ENCODE measurements around the gene B3GAT3.
A peak's percentile ranks its signal among the peaks of the same experiment; 100 is the strongest.
"Not testable (repeated sequence)": the region's sequence is repeated elsewhere in the genome, so short reads cannot be mapped to it uniquely, and the experiment has no call there.

Gene B3GAT3

GRCh38 chr11:62622476-62623089 is 797 bp upstream of the B3GAT3 start:
- Histone ChIP-seq H3K9me3 (ENCODE audit: insufficient read depth, low read length, severe bottlenecking) (no peaks in the 10 kb centered on the region), H3K9ac (ENCODE audit: low read depth, low read length) (peak overlapping the region; percentile 89; the same call in 1 of the 2 replicates), H3K27ac (ENCODE audit: low read length) (peak overlapping the region; percentile 74), H3K27me3 (ENCODE audit: insufficient read depth, low read length, poor library complexity) (no peaks in the 10 kb centered on the region), H3K4me1 (ENCODE audit: insufficient read depth, low read length) (peaks cover 21% of the 10 kb centered on the region), H4K20me1 (ENCODE audit: insufficient read depth, low read length) (no peaks in the 10 kb centered on the region), H3K36me3 (ENCODE audit: insufficient read depth, low read length) (peaks cover 32% of the 10 kb centered on the region), H2AFZ (ENCODE audit: low read depth, low read length) (peak overlapping the region; percentile 65; the same call in 1 of the 2 replicates), H3K4me3 (ENCODE audit: low read depth in 1 of 2, low read length in 2 of 2) (0 out of 4 replicates have a peak overlapping the region, but pooled peaks of 1 of the 2 experiments have one; percentile 77), H3K4me2 (ENCODE audit: insufficient read depth, low read length) (peak overlapping the region; percentile 81; the same call in 1 of the 2 replicates), H3K79me2 (ENCODE audit: insufficient read depth, low read length) (peaks cover 19% of the 10 kb centered on the region)
- no peak for TF ChIP-seq CTCF (IDR thresholded peaks at IDR 0.05; ENCODE audit: borderline replicate concordance, extremely low read depth, low read length, poor library complexity, severe bottlenecking)
- no peak for TF ChIP-seq EZH2 (IDR thresholded peaks at IDR 0.05; ENCODE audit: borderline replicate concordance, low read depth, low read length, severe bottlenecking)
- no peak for DNase-seq
- no peak for ATAC-seq (ENCODE audit: insufficient read depth, low read depth)

GRCh38 chr11:62621027-62621566 is 689 bp downstream of the B3GAT3 start:
- Histone ChIP-seq H4K20me1 (ENCODE audit: insufficient read depth, low read length) (no peaks in the 10 kb centered on the region), H3K27ac (ENCODE audit: low read length) (peak overlapping the region; percentile 74), H3K27me3 (ENCODE audit: insufficient read depth, low read length, poor library complexity) (no peaks in the 10 kb centered on the region), H3K4me3 (ENCODE audit: low read depth in 1 of 2, low read length in 2 of 2) (peak overlapping the region; percentile 56 to 77), H3K4me2 (ENCODE audit: insufficient read depth, low read length) (peak overlapping the region; percentile 81), H3K36me3 (ENCODE audit: insufficient read depth, low read length) (peaks cover 21% of the 10 kb centered on the region), H3K9me3 (ENCODE audit: insufficient read depth, low read length, severe bottlenecking) (no peaks in the 10 kb centered on the region), H3K4me1 (ENCODE audit: insufficient read depth, low read length) (peaks cover 21% of the 10 kb centered on the region), H2AFZ (ENCODE audit: low read depth, low read length) (peak overlapping the region; percentile 65), H3K79me2 (ENCODE audit: insufficient read depth, low read length) (peaks cover 19% of the 10 kb centered on the region), H3K9ac (ENCODE audit: low read depth, low read length) (peak overlapping the region; percentile 89)
- no peak for TF ChIP-seq CTCF (IDR thresholded peaks at IDR 0.05; ENCODE audit: borderline replicate concordance, extremely low read depth, low read length, poor library complexity, severe bottlenecking)
- no peak for TF ChIP-seq EZH2 (IDR thresholded peaks at IDR 0.05; ENCODE audit: borderline replicate concordance, low read depth, low read length, severe bottlenecking)
- ATAC-seq (ENCODE audit: insufficient read depth, low read depth) (no peak), DNase-seq (no peak)

GRCh38 chr11:62616957-62617356 is 4.8 kb downstream of the B3GAT3 start:
- not testable (repeated sequence) for H3K27me3 ChIP-seq (ENCODE audit: insufficient read depth, low read length, poor library complexity); H3K9ac ChIP-seq (ENCODE audit: low read depth, low read length); H3K4me3 ChIP-seq (ENCODE audit: low read depth in 1 of 2, low read length in 2 of 2); H3K27ac ChIP-seq (ENCODE audit: low read length); H3K9me3 ChIP-seq (ENCODE audit: insufficient read depth, low read length, severe bottlenecking); ATAC-seq (ENCODE audit: insufficient read depth, low read depth); H4K20me1 ChIP-seq (ENCODE audit: insufficient read depth, low read length); H3K4me2 ChIP-seq (ENCODE audit: insufficient read depth, low read length); H2AFZ ChIP-seq (ENCODE audit: low read depth, low read length); DNase-seq
- H3K4me1 ChIP-seq (ENCODE audit: insufficient read depth, low read length): peaks cover 22% of the 10 kb centered on the region
- H3K36me3 ChIP-seq (ENCODE audit: insufficient read depth, low read length): peaks cover 20% of the 10 kb centered on the region
- H3K79me2 ChIP-seq (ENCODE audit: insufficient read depth, low read length): peaks cover 21% of the 10 kb centered on the region

GRCh38 chr11:62615521-62615920 is 6.3 kb downstream of the B3GAT3 start:
- Histone ChIP-seq H3K79me2 (ENCODE audit: insufficient read depth, low read length) (peaks cover 22% of the 10 kb centered on the region), H3K9me3 (ENCODE audit: insufficient read depth, low read length, severe bottlenecking) (no peaks in the 10 kb centered on the region), H3K27me3 (ENCODE audit: insufficient read depth, low read length, poor library complexity) (no peaks in the 10 kb centered on the region), H3K27ac (ENCODE audit: low read length) (no peak overlapping the region), H3K4me2 (ENCODE audit: insufficient read depth, low read length) (no peak overlapping the region), H3K36me3 (ENCODE audit: insufficient read depth, low read length) (peaks cover 23% of the 10 kb centered on the region), H3K4me3 (ENCODE audit: low read depth in 1 of 2, low read length in 2 of 2) (no peak overlapping the region), H4K20me1 (ENCODE audit: insufficient read depth, low read length) (no peaks in the 10 kb centered on the region), H3K4me1 (ENCODE audit: insufficient read depth, low read length) (peaks cover 26% of the 10 kb centered on the region), H2AFZ (ENCODE audit: low read depth, low read length) (no peak overlapping the region), H3K9ac (ENCODE audit: low read depth, low read length) (no peak overlapping the region)
- DNase-seq: no peak
- TF ChIP-seq EZH2 (IDR thresholded peaks at IDR 0.05; ENCODE audit: borderline replicate concordance, low read depth, low read length, severe bottlenecking) (no peak), CTCF (IDR thresholded peaks at IDR 0.05; ENCODE audit: borderline replicate concordance, extremely low read depth, low read length, poor library complexity, severe bottlenecking) (no peak)
- no peak for ATAC-seq (ENCODE audit: insufficient read depth, low read depth)

Data from DND-41 (cell line).